K562 (cell line): Measurements from ENCODE around the gene LMBR1L. TPM values are rescaled to one million over a fixed set of nuclear protein-coding genes. Genes with fewer than 3 reads are reported as not detected.

Experiments
- ARID3B ChIP-seq: fragments of 250-450 bp; sonication (Bioruptor Pico); IDR thresholded peaks from 2 replicates; pipeline ENCODE4 v1.4.0; 2020; ENCODE audit warnings: borderline replicate concordance
- DMBX1 ChIP-seq: fragments of 250-450 bp; sonication (Bioruptor Pico); IDR thresholded peaks from 2 replicates; pipeline ENCODE4 v1.8.0; 2022; ENCODE audit warnings: inconsistent platforms, mild to moderate bottlenecking, moderate library complexity, borderline replicate concordance
- FOXJ3 ChIP-seq: sonication (generic); formaldehyde crosslinking; IDR thresholded peaks from 2 replicates; pipeline ENCODE4 v1.4.0; 2020; ENCODE audit warnings: mild to moderate bottlenecking, missing genetic modification reagents
- GTF2B ChIP-seq: IDR thresholded peaks from 2 replicates; pipeline ENCODE4 v1.6.1; 2011; ENCODE audit not compliant: insufficient read length; ENCODE audit errors: extremely low read depth
- MAZ ChIP-seq, 2 experiments: fragments of 450-650 bp in 1 of 2; sonication (generic) in 1 of 2; formaldehyde crosslinking; IDR thresholded peaks in 1 of 2; conservative IDR thresholded peaks in 1 of 2; 2 replicates each; pipeline versions ENCODE4 v1.4.0 to v1.5.0; 2020; ENCODE audit warnings: mild to moderate bottlenecking in 1 of 2, missing genetic modification reagents in 1 of 2
- MCM3 ChIP-seq: fragments of 450-650 bp; IDR thresholded peaks from 2 replicates; pipeline ENCODE4 v1.6.1; 2016
- MECOM ChIP-seq: fragments of 250-450 bp; sonication (Bioruptor Pico); IDR thresholded peaks from 2 replicates; pipeline ENCODE4 v1.8.0; 2022; ENCODE audit warnings: inconsistent platforms
- MEIS2 ChIP-seq: fragments of 450-650 bp; IDR thresholded peaks from 2 replicates; pipeline ENCODE4 v1.6.1; 2014; ENCODE audit warnings: mild to moderate bottlenecking; ENCODE audit not compliant: partially characterized antibody
- MTA1 ChIP-seq: fragments of 450-650 bp; IDR thresholded peaks from 2 replicates; pipeline ENCODE4 v1.6.1; 2017; ENCODE audit warnings: borderline replicate concordance
- NCOA6 ChIP-seq: fragments of 450-650 bp; IDR thresholded peaks from 2 replicates; pipeline ENCODE4 v1.6.1; 2017; ENCODE audit warnings: mild to moderate bottlenecking
- NFATC3 ChIP-seq: fragments of 450-650 bp; IDR thresholded peaks from 2 replicates; pipeline ENCODE4 v1.6.1; 2017; ENCODE audit warnings: mild to moderate bottlenecking
- NFE2L1 ChIP-seq: fragments of 450-650 bp; IDR thresholded peaks from 2 replicates; pipeline ENCODE4 v1.6.1; 2016; ENCODE audit warnings: missing genetic modification characterization, low read depth, mild to moderate bottlenecking, missing compliant biosample characterization, moderate library complexity, borderline replicate concordance
- PHB ChIP-seq: fragments of 250-450 bp; sonication (Bioruptor Pico); IDR thresholded peaks from 2 replicates; pipeline ENCODE4 v1.5.0; 2021
- POLR3G ChIP-seq: IDR thresholded peaks from 2 replicates; pipeline ENCODE4 v1.6.1; 2011; ENCODE audit not compliant: insufficient read length, insufficient replicate concordance; ENCODE audit errors: extremely low read depth
- RB1 ChIP-seq: fragments of 450-650 bp; IDR thresholded peaks from 2 replicates; pipeline ENCODE4 v1.6.1; 2017; ENCODE audit warnings: low read depth, mild to moderate bottlenecking
- SAP30 ChIP-seq: fragments of 200-600 bp; sonication (generic); IDR thresholded peaks from 2 replicates; pipeline ENCODE4 v1.6.1; 2012; ENCODE audit warnings: borderline replicate concordance, low read depth, mild to moderate bottlenecking, moderate library complexity, low read length, control low read depth, inconsistent platforms; ENCODE audit not compliant: insufficient read depth, poor library complexity, severe bottlenecking
- TCF15 ChIP-seq: fragments of 250-450 bp; sonication (Bioruptor Pico); IDR thresholded peaks from 2 replicates; pipeline ENCODE4 v1.8.0; 2022; ENCODE audit warnings: moderate library complexity, mild to moderate bottlenecking, inconsistent platforms
- ZBTB33 ChIP-seq: sonication (generic); formaldehyde crosslinking; IDR thresholded peaks from 2 replicates; pipeline ENCODE4 v1.8.1; 2023; ENCODE audit warnings: mild to moderate bottlenecking, missing genetic modification reagents
- ZEB2 ChIP-seq: fragments of 450-650 bp; IDR thresholded peaks from 2 replicates; pipeline ENCODE4 v1.6.1; 2016
- ZNF133 ChIP-seq: fragments of 250-450 bp; sonication (Bioruptor Pico); IDR thresholded peaks from 2 replicates; pipeline ENCODE4 v1.4.0; 2020; ENCODE audit warnings: mild to moderate bottlenecking
- ZNF224 ChIP-seq: sonication (generic); formaldehyde crosslinking; IDR thresholded peaks from 2 replicates; pipeline ENCODE4 v1.8.0; 2022; ENCODE audit warnings: mild to moderate bottlenecking, missing genetic modification reagents
- ZNF239 ChIP-seq: fragments of 250-450 bp; sonication (Bioruptor Pico); IDR thresholded peaks from 2 replicates; pipeline ENCODE4 v1.4.0; 2020; ENCODE audit warnings: mild to moderate bottlenecking
- polyA plus RNA-seq, 8 experiments: library from polyadenylated mRNA; depleted of rRNA in 4 of 8; stranded (reverse) in 5 of 8; unstranded in 3 of 8; fragments of >200 nt; fragmentation: Nextera tagmentation in 2 of 8; fragmentation: Illumina TruSeq in 1 of 8; extraction: Ambion mirVana in 2 of 8; extraction: Trizol in 1 of 8; gene quantifications; 2 replicates each; pipeline versions ENCODE4 v1.2.1 to v1.2.3, GENCODE V29; 2011 to 2014; ENCODE audit warnings: inconsistent platforms in 1 of 8, missing spikeins in 1 of 8
- total RNA-seq, 7 experiments: library from RNA; depleted of rRNA in 6 of 7; stranded (reverse); fragments of >200 nt in 6 of 7; fragmentation: Illumina TruSeq in 2 of 7; extraction: Trizol in 2 of 7; gene quantifications; 2 replicates each; pipeline versions ENCODE4 v1.2.1 to v1.2.3, GENCODE V29; 2011 to 2021; ENCODE audit warnings: low replicate concordance in 1 of 7
- TF ChIP-seq, protein P1 (sequence below): fragments of 250-450 bp; sonication (Bioruptor Pico); IDR thresholded peaks from 2 replicates; pipeline ENCODE4 v1.8.0; 2022; ENCODE audit warnings: inconsistent platforms, mild to moderate bottlenecking, moderate library complexity, borderline replicate concordance

LMBR1L gene
- total and polyA plus RNA-seq, 9 of the 15 experiments (the other 6 are each of a cell fraction or from before 2014, with no cell fraction given): 2.5 to 57.0 (median 31.1) TPM

DNA sequence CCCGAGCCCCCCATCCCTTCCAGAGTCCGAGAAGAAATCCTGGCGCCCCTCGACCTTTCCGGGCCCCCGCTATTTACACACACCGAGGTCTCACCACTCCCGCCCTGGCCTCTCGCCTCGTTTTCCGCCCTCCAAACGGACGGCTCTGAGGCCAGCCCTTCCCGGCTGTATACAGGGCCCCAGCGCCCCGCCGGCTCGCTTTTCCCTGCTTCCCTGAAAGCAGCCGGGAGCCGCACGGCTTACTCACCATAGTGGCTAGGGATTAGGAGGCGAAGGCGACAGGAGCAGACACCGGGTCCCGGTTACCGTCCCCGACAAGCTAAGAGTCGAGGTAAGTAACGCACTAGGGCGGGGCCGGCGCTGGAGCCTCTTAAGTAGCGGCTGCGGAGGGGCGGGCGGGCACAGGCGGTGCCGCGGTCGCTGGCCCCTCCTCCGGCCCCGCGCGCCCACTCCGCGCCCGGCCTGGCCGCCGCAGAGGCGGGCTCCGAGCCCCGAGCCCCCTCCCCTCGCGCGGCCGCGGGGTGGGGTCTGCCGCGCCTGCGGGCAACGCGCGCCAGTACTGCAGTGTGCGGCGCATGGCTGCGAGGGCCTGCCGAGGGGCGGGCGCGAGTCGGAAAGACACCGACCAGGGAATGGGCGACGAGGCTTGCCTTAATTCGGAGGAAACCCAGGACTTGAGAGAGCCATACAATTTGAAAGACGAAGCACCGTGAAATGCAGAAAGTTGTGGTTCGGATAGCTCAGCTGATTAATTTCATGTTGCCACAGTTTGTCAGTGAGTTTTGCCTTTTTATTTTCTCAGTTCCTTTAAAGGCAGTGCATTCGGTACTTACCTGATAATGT lies 20.6 kb upstream of the LMBR1L start, which contains the start of gene TUBA1B (continued):
- no peak; the same call in 1 of the 2 replicates for TF ChIP-seq ZBTB33 (CRISPR knock-in tag)
- TF ChIP-seq NFE2L1 (tag): no peak
- no peak for TF ChIP-seq MTA1
- TF ChIP-seq TCF15: no peak
- TF ChIP-seq RB1: peak; percentile 93
- no peak for TF ChIP-seq MECOM (CRISPR knock-in tag)
- no peak; the same call in 1 of the 2 replicates for TF ChIP-seq ZNF239 (CRISPR knock-in tag)
- TF ChIP-seq, protein P1, sequence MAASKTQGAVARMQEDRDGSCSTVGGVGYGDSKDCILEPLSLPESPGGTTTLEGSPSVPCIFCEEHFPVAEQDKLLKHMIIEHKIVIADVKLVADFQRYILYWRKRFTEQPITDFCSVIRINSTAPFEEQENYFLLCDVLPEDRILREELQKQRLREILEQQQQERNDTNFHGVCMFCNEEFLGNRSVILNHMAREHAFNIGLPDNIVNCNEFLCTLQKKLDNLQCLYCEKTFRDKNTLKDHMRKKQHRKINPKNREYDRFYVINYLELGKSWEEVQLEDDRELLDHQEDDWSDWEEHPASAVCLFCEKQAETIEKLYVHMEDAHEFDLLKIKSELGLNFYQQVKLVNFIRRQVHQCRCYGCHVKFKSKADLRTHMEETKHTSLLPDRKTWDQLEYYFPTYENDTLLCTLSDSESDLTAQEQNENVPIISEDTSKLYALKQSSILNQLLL (CRISPR knock-in tag): no peak
- TF ChIP-seq GTF2B: peak; percentile 82
- no peak for TF ChIP-seq ARID3B (CRISPR knock-in tag)
- TF ChIP-seq MCM3: no peak
- no peak for TF ChIP-seq ZEB2
- TF ChIP-seq DMBX1 (CRISPR knock-in tag): no peak; the same call in 1 of the 2 replicates
- TF ChIP-seq SAP30: peak; percentile 18
- no peak for TF ChIP-seq ZNF133 (CRISPR knock-in tag)
- no peak for TF ChIP-seq NFATC3
- TF ChIP-seq NCOA6: no peak
- TF ChIP-seq MAZ (CRISPR knock-in tag; conservative IDR thresholded peaks at IDR 0.05 in 1 of 2, IDR thresholded peaks at IDR 0.05 in 1 of 2): peak; percentile 76 to 95
- TF ChIP-seq FOXJ3: no peak
- TF ChIP-seq POLR3G: no peak
- TF ChIP-seq MEIS2: peak; percentile 28
- peak; percentile 92 for TF ChIP-seq PHB
- TF ChIP-seq ZNF224 (CRISPR knock-in tag): 0 out of 2 replicates have a peak, but pooled peaks have one; percentile 2
